GM12878 (cell line): ENCODE results near the gene PTGES3L.

Experiments
- EP300 ChIP-seq, 2 experiments: fragments of 150-350 bp in 1 of 2; IDR thresholded peaks; 2 replicates each; pipeline ENCODE4 v1.6.1; 2011 to 2012; ENCODE audit warnings: low read depth in 2 of 2, low read length in 2 of 2, borderline replicate concordance in 1 of 2, improper control_type of control experiment in 1 of 2, inconsistent platforms in 1 of 2; ENCODE audit not compliant: control insufficient read depth in 1 of 2
- TF ChIP-seq, protein P1 (sequence below), 3 experiments: IDR thresholded peaks in 2 of 3; conservative IDR thresholded peaks in 1 of 3; 2 replicates each; pipeline ENCODE4 v1.5.1; 2011; ENCODE audit warnings: low read depth in 3 of 3, low read length in 3 of 3, mild to moderate bottlenecking in 3 of 3, control low read depth in 2 of 3, moderate library complexity in 2 of 3, inconsistent platforms in 1 of 3, mixed read lengths in 1 of 3; ENCODE audit not compliant: control insufficient read depth in 2 of 3, insufficient read depth in 1 of 3; ENCODE audit errors: extremely low read depth in 1 of 3

DNA sequence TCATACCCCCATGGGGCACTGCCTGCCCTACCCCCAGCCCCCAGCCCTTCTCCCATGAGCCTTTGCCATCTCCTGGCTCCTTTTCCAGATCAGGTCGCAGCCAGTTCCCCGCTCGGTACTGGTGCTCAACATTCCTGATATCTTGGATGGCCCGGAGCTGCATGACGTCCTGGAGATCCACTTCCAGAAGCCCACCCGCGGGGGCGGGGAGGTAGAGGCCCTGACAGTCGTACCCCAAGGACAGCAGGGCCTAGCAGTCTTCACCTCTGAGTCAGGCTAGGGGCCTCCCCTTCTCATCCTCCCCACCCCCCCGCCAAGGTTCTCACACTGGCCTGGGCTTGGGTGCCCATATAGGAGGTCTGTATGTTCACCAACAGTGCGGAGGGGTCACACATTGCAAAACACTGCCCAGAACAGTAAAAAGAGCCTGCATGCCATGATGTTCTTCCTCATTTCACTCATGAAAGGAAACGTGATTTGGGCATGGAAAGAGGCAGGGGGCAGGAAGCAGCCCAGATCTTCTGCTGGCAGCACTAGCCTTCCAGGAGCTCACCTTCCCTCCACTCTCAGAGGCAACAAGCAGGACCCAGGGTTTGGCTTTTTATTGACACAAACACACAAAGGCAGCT is 34.3 kb upstream of the PTGES3L start:
- TF ChIP-seq, protein P1, sequence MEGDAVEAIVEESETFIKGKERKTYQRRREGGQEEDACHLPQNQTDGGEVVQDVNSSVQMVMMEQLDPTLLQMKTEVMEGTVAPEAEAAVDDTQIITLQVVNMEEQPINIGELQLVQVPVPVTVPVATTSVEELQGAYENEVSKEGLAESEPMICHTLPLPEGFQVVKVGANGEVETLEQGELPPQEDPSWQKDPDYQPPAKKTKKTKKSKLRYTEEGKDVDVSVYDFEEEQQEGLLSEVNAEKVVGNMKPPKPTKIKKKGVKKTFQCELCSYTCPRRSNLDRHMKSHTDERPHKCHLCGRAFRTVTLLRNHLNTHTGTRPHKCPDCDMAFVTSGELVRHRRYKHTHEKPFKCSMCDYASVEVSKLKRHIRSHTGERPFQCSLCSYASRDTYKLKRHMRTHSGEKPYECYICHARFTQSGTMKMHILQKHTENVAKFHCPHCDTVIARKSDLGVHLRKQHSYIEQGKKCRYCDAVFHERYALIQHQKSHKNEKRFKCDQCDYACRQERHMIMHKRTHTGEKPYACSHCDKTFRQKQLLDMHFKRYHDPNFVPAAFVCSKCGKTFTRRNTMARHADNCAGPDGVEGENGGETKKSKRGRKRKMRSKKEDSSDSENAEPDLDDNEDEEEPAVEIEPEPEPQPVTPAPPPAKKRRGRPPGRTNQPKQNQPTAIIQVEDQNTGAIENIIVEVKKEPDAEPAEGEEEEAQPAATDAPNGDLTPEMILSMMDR (IDR thresholded peaks at IDR 0.05 in 2 of 3, conservative IDR thresholded peaks at IDR 0.05 in 1 of 3; ENCODE audit: control insufficient read depth in 2 of 3, extremely low read depth in 1 of 3, insufficient read depth in 1 of 3, low read depth in 3 of 3, low read length in 3 of 3) = no peak
- TF ChIP-seq EP300 (IDR thresholded peaks at IDR 0.05; ENCODE audit: borderline replicate concordance in 1 of 2, control insufficient read depth in 1 of 2, low read depth in 2 of 2, low read length in 2 of 2) = no peak
